B cell (primary cell): ENCODE results near the gene PSMA6.

Source experiments
- CTCF ChIP-seq: fragments of 200-600 bp; IDR thresholded peaks from one replicate; pipeline ENCODE4 v1.8.0; 2022; ENCODE audit warnings: antibody characterized with exemption, mild to moderate bottlenecking
- EZH2 ChIP-seq: IDR thresholded peaks from 2 replicates; pipeline ENCODE4 v1.6.1; 2012; ENCODE audit warnings: borderline replicate concordance, low read depth, mild to moderate bottlenecking, moderate library complexity, low read length; ENCODE audit not compliant: insufficient read depth, poor library complexity, severe bottlenecking

GRCh38 chr14:35300228-35300627 lies 8.0 kb downstream of the PSMA6 start:
- TF ChIP-seq CTCF (no peak), EZH2 (no peak)
